DOHH2 (cell line): Measurements from ENCODE around the gene MAD2L1.

ENCODE experiments used
- CTCF ChIP-seq: fragments of 200-600 bp; sonication (generic); IDR thresholded peaks from one replicate; pipeline ENCODE4 v1.5.1; 2014; ENCODE audit warnings: antibody characterized with exemption, mild to moderate bottlenecking, low read depth, low read length; ENCODE audit not compliant: poor library complexity, severe bottlenecking
- EZH2phosphoT487 ChIP-seq: fragments of 200-600 bp; sonication (generic); IDR thresholded peaks from 2 replicates; pipeline ENCODE4 v1.6.1; 2017; ENCODE audit warnings: borderline replicate concordance, mild to moderate bottlenecking, antibody characterized with exemption, low read length, moderate library complexity, mixed read lengths

DNA sequence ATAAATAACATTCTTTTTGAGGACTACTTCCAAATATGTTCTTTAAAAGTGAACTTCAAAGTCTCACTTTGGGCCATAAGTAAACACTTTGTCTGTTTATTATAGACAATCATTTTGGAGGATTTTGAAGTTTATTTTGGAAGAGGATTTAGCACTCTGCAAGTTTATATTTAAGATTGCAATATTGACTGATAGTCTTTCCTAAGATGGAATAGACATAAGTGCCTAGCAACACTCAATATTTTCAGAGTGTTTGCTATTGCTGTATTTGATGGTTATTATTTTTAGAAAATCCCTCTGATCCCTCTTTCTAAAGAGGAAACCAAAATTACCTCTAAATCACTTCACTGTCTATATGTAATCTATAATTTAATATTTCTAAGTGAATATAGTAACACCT lies 42.8 kb upstream of the MAD2L1 start:
- TF ChIP-seq CTCF (no peak), EZH2phosphoT487 (no peak)
